Glomerular visceral epithelial cell (primary cell): Measurements from ENCODE around the gene SPHK1.

Experiments
- DNase-seq: peaks from one replicate; pipeline ENCODE4 v3.0.0-alpha.2; 2016; ENCODE audit errors: extremely low spot score

Gene SPHK1

GRCh38 chr17:76433693-76434092 is 49.3 kb downstream of the SPHK1 start:
- no peak for DNase-seq

- no peak for DNase-seq
Observed at GRCh38 chr17:76434870-76435269, 50.5 kb downstream of the SPHK1 start.

DNA sequence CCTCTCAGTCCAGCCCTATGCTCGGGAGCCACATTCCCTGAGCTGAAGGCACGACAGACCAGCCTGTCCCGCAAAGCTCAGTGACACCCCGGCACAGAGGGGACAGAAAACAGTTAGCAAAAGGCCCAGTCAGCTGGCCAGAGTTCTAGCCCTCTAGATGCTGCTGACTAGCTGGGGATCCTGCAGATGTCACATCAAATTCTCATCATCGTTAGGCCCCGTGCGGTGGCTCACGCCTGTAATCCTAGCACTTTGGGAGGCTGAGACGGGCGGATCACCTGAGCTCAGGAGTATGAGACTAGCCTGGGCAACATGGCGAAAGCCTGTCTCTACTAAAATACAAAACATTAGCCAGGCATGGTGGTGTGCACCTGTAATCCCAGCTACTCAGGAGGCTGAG is 51.3 kb downstream of the SPHK1 start:
- no peak for DNase-seq
